ENCODE measurements around the gene SEL1L2. TPM values are rescaled to one million over a fixed set of nuclear protein-coding genes. Genes with fewer than 3 reads are reported as not detected.

Gene SEL1L2
- total RNA-seq, 4 donors from 2014 or later, result not detected

DNA sequence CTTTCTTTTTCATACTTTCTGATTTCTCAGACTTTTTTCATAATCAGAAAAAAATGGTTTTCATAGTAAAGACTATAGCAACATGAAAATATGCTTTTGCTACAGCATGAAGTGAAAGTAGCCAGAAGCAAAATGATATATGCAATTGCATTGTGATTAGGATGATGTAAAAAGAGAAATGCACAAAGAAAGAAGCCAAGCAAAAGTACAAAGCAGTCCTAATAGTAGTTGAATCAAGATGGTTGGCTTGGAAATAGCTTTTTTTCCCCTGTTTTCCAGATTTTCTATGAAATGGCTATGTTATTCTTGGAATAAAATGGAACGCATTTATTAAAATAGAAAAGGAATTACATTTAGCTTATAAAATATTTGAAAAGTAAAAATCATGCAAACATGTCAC lies 77.3 kb downstream of the SEL1L2 start:
- Histone ChIP-seq H3K4me1 (no peaks in the 10 kb centered on the region), H3K36me3 (no peaks in the 10 kb centered on the region), H3K27me3 (no peaks in the 10 kb centered on the region), H3K9me3 (no peaks in the 10 kb centered on the region), H3K27ac (no peak overlapping the region), H3K4me3 (no peak overlapping the region)
- no peak for DNase-seq
- TF ChIP-seq POLR2A (IDR thresholded peaks at IDR 0.05), result no peak
- TF ChIP-seq, protein P1, sequence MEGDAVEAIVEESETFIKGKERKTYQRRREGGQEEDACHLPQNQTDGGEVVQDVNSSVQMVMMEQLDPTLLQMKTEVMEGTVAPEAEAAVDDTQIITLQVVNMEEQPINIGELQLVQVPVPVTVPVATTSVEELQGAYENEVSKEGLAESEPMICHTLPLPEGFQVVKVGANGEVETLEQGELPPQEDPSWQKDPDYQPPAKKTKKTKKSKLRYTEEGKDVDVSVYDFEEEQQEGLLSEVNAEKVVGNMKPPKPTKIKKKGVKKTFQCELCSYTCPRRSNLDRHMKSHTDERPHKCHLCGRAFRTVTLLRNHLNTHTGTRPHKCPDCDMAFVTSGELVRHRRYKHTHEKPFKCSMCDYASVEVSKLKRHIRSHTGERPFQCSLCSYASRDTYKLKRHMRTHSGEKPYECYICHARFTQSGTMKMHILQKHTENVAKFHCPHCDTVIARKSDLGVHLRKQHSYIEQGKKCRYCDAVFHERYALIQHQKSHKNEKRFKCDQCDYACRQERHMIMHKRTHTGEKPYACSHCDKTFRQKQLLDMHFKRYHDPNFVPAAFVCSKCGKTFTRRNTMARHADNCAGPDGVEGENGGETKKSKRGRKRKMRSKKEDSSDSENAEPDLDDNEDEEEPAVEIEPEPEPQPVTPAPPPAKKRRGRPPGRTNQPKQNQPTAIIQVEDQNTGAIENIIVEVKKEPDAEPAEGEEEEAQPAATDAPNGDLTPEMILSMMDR (IDR thresholded peaks at IDR 0.05), result no peak

DNA sequence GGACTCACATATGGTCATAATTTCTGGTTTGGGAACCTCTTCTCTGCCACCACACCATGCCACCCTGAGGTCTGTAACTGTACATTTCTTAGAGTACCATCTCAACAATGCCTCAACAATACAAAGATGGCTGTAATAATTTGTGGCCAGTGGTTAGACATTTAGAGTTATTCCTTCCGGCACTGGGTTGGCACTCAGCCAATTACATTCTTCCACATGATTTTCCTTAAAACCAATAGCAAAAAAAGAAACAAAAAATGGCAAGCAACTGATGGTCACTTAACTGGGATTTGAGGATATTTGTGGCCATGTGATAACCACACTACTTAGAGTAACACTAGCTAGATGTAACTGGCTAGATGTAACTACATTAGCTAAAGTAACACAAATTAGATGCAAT lies 79.9 kb downstream of the SEL1L2 start:
- no peak overlapping the region for H3K4me3 ChIP-seq
- H3K36me3 ChIP-seq, result no peaks in the 10 kb centered on the region
- TF ChIP-seq, protein P1 (IDR thresholded peaks at IDR 0.05), result no peak
- no peak for TF ChIP-seq POLR2A (IDR thresholded peaks at IDR 0.05)
- DNase-seq, result no peak
- H3K4me1 ChIP-seq, result no peaks in the 10 kb centered on the region
- no peak overlapping the region for H3K27ac ChIP-seq
- H3K27me3 ChIP-seq, result no peaks in the 10 kb centered on the region
- no peaks in the 10 kb centered on the region for H3K9me3 ChIP-seq

DNA sequence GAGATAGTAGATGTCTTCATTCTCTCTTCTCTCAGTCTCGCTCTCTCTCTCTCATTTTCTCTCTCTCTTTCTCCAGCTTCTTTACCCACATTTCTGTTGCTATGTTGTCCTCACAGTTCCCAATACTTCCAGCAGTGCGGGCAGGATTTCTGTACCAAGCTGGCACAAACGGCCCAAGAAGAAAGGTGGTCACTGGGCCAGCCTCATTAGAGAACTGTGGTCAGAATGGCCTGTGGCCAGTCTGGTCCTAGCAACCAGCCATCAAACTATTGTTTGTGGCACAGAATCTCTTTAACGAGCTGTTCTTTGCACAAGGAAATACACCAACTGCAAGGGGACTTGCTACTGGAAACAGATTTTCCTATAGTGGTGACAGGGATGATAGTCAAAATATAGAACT lies 81.3 kb downstream of the SEL1L2 start:
- no peak for DNase-seq
- H3K9me3 ChIP-seq, result no peaks in the 10 kb centered on the region
- no peak overlapping the region for H3K4me3 ChIP-seq
- H3K27me3 ChIP-seq, result no peaks in the 10 kb centered on the region
- H3K4me1 ChIP-seq, result no peaks in the 10 kb centered on the region
- H3K36me3 ChIP-seq, result no peaks in the 10 kb centered on the region
- no peak overlapping the region for H3K27ac ChIP-seq
- no peak for TF ChIP-seq POLR2A (IDR thresholded peaks at IDR 0.05)
- TF ChIP-seq, protein P1 (IDR thresholded peaks at IDR 0.05), result no peak

DNA sequence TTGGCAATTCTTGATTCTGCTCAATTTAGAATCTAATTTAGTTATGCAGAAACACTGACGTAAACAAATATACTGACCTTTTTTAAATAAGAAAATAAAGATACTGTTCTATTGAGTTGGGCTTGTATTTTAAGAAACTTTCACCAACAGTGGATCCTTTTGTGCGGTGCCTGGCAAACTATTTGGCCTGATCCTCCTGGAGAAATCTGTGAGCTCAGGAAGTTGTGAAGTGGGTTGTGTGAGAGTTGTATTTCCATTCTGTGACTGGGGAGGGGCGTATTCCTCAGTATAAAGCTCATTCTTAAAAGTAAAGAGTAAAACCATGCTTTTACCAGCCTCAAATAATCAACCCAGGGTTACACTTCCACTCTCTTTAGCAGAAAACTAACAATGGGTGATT lies 85.6 kb downstream of the SEL1L2 start:
- Histone ChIP-seq H3K27me3 (no peaks in the 10 kb centered on the region), H3K27ac (no peak overlapping the region), H3K36me3 (no peaks in the 10 kb centered on the region), H3K9me3 (no peaks in the 10 kb centered on the region), H3K4me3 (no peak overlapping the region), H3K4me1 (no peaks in the 10 kb centered on the region)
- TF ChIP-seq, protein P1 (IDR thresholded peaks at IDR 0.05), result no peak
- no peak for TF ChIP-seq POLR2A (IDR thresholded peaks at IDR 0.05)
- no peak for DNase-seq

DNA sequence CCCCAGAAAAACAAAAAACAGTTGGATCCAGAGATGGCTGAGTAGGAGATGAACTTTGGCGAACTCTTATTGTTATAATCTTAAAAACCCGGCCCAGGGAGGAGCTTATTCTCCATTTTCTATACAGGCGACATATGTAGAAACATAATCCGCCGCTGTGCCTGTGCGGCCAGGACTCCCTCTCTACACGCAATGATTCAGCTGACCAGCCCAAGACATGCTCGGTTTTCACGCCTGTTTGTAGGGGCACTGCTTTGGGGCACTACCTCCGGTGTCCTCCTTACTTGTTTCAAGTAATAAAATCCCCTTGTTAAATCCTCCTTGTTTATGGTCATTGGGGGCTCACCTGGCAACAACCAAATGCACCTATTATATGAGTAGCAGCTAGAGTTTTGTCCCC lies 89.9 kb downstream of the SEL1L2 start:
- no peak overlapping the region for H3K27ac ChIP-seq
- H3K4me1 ChIP-seq, result no peaks in the 10 kb centered on the region
- no peaks in the 10 kb centered on the region for H3K36me3 ChIP-seq
- H3K9me3 ChIP-seq, result no peaks in the 10 kb centered on the region
- no peak overlapping the region for H3K4me3 ChIP-seq
- DNase-seq, result no peak
- TF ChIP-seq, protein P1 (IDR thresholded peaks at IDR 0.05), result no peak
- no peak for TF ChIP-seq POLR2A (IDR thresholded peaks at IDR 0.05)
- no peaks in the 10 kb centered on the region for H3K27me3 ChIP-seq

DNA sequence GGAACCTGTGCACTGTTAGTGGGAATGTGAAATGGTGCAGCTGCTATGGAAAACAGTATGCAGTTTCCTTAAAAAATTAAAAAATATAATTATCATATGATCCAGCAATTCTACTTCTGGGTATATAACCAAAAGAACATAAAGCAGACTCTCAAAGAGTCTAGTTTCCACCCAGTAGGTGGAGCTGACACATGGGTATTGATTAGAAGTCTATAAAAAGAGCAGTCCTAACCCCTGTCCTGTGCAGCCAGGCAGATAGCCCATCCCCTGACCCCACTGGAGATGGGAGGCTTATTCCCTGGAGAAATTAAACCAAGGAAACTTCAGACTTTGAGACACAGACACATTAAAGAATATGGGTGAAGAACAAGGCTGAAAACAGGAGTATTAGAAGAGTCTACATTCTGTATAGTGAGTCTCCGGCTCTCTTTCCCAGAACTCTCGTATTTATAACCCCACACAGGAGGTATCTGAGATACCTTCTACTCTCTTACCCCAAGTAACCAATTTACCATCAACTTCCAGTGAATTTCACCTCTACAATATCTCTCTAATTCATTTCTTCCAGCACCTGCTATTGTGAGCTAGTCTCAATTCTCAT lies 92.3 kb downstream of the SEL1L2 start:
- Histone ChIP-seq H3K27ac (no peak overlapping the region), H3K36me3 (no peaks in the 10 kb centered on the region), H3K27me3 (no peaks in the 10 kb centered on the region), H3K4me1 (no peaks in the 10 kb centered on the region), H3K9me3 (no peaks in the 10 kb centered on the region), H3K4me3 (no peak overlapping the region)
- no peak for DNase-seq
- TF ChIP-seq POLR2A (IDR thresholded peaks at IDR 0.05), result no peak
- TF ChIP-seq, protein P1 (IDR thresholded peaks at IDR 0.05), result no peak

Data from Peyer's patch (tissue), 4 donors.